ENCODE data around the gene LIN28B.

DNA sequence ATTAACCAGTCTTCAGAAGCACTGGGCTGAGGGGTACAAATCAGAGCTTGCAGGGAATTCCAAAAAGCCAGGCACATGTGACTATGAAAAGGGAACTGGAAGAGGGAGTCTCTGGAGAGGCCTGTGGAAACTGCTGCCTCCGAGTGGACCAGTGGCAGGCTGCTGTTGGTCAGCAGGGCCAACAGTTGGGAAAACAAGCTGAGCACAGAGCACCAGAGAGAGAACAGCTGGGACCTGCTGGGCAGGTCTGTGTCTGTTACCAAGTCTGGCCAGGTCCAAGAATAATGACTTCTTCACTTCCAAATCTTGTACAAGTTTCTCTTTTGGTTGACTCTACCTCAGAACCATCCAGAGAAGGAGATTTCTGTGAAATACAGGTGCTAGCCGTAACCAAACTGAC is 81.4 kb downstream of the LIN28B start:
- TF ChIP-seq POLR2AphosphoS5 (IDR thresholded peaks at IDR 0.05): no peak
- TF ChIP-seq, protein P1, sequence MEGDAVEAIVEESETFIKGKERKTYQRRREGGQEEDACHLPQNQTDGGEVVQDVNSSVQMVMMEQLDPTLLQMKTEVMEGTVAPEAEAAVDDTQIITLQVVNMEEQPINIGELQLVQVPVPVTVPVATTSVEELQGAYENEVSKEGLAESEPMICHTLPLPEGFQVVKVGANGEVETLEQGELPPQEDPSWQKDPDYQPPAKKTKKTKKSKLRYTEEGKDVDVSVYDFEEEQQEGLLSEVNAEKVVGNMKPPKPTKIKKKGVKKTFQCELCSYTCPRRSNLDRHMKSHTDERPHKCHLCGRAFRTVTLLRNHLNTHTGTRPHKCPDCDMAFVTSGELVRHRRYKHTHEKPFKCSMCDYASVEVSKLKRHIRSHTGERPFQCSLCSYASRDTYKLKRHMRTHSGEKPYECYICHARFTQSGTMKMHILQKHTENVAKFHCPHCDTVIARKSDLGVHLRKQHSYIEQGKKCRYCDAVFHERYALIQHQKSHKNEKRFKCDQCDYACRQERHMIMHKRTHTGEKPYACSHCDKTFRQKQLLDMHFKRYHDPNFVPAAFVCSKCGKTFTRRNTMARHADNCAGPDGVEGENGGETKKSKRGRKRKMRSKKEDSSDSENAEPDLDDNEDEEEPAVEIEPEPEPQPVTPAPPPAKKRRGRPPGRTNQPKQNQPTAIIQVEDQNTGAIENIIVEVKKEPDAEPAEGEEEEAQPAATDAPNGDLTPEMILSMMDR (IDR thresholded peaks at IDR 0.05 in 8 of 11, conservative IDR thresholded peaks at IDR 0.05 in 3 of 11): no peak

Data from spleen (tissue), 7 donors.